GM19452 (cell line): ENCODE results near the gene GUF1.
"Not testable (repeated sequence)": the region's sequence is repeated elsewhere in the genome, so short reads cannot be mapped to it uniquely, and the experiment has no call there.

Source experiments
- ATAC-seq: cut with Tn5 transposase; IDR thresholded peaks from one replicate; pipeline ENCODE4 v1.9.1; 2021; ENCODE audit not compliant: unreplicated experiment

The GUF1 gene

DNA sequence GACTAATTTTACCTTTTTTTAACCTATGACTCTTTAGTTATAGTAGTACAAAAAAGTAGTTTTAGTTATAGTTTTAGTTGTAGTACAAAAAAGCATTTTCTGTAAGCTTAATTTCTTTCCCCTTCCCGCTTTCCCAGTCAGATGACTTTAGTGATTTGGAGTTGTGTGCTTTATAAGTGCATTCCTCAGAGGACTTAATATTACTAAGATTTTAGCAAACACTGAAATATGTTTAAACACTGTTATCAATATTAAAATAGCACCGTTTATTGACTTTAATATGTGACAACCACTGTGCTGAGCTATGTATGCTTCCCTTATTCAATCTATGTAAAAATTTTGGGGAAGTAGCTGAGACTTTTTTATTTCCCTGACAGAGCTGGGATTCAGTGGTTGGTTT lies 22.8 kb downstream of the GUF1 start:
- no peak for ATAC-seq

DNA sequence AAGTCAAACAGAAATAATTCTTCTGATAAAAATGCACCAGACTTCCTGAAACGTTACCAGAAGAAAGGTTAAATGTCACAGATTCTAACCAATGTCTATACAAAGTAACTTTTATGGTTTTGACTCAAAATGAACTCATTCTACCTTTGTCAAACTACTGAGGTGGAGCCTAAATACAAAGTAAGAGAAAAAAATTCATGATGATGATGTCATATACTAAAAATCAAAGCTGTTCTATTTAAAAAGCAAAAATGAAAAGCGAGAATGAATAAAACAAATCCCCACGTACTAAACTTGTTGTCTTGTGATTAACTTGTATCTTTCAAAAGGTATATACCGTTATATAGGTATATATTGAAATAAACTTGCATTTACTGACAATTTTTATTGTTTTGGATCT lies 26.5 kb downstream of the GUF1 start:
- no peak for ATAC-seq

DNA sequence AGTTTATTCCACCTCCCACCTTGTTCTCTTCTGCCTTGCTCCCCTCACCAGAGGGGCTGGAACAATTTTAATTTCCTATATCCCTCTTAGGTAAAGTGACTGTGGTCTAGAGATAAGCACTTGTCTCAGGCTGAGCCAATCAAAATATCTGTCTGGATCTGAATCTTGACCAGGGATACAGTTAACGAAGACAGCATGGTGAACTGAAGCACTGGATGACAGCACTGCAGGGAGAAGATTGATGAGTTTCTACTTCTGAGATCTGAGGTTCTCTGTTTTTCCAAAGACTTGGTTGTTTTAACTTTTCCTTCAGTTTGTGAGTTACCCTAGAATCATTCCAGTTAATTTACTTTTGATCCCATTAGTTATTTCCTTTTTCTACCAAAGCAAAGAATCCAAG lies 34.9 kb downstream of the GUF1 start:
- no peak for ATAC-seq

DNA sequence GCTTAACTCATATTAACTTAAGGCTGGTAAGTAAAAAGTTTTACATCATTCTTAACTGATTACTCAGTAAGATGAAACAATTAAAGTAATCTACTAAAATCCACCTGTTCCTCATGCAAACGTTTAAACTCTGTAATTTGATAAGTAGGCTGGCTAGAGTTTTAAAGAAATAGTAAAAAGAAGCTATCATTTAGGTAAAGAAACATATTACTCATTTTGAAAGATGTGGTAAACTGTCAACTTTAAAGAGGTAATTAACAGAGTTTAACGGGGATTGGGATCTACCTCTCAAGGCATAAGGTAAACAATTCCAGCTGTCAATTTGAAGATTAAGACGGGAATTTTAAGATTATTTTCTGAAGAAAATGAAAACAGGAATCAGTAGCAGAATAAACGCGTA lies 38.4 kb downstream of the GUF1 start:
- no peak for ATAC-seq

DNA sequence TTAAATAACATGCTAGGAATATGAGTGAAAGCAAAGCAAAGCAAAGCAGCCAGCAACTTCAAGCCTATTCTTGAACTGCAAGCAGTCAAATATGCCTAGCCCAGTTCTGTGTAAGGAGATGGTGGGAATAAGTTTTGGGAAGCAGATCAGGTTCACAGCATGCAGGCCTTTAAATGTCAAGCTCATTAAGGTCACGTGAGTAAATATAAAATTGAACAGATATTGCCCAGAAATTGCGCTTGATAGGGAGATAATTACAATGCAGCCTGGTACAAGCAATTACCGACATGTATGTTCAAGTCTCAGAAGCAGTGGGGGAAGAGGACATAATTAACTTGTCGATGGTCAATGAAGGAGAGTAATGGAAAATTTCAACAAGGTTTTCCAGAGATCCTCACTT lies 42.2 kb downstream of the GUF1 start:
- ATAC-seq: no peak

DNA sequence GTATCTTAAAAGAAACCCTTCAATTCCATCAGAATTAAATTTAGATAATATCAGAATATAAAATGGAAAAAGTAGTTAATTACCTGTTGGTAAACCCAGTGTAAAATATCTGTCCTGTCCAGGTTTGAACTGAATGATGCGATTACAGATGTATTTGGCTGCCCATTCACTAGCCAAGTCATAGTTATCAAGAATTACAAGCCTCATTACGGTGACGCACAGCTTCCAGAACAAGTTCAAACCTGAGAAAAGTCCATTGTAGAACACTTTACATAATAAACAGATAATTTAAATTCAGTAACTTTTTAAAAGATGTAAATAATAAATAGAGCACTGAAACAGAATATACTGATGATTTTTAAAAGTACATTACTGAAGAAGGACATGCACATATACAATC lies 43.8 kb downstream of the GUF1 start:
- no peak for ATAC-seq

DNA sequence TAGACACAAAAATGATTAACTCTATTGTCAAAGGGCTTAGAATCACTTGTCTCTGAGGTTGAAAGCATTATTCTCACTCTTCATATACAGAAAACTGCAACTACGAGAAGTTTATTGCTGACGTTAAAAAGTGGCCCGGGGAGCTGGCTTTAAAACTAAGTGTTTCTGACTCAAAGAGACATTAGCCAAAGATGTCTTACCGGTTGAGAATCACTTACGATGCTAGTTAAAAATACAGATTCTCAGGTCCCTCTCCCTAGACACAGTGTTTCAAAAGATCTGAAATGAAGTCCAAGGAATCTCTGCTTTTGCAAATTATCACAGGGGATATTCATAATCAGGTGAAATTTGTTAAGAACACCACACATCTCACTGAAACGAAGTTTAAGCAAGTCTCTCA lies 46.9 kb downstream of the GUF1 start:
- ATAC-seq: no peak

DNA sequence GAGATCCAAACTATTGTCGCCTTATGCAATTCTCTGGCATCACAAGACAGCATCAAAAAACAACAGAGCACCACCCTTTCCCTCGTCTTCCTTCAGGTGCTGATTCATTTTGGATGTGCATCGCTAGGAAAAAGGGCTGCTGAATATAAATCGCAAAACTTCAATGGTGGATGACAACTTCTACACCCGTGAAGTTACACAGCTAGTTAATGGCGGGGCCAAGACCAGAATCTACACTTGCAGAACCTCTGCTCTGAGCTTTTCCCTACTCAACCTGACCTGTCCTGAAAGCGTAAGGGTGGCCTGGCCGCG lies 47.5 kb downstream of the GUF1 start:
- ATAC-seq: peak; percentile 3

DNA sequence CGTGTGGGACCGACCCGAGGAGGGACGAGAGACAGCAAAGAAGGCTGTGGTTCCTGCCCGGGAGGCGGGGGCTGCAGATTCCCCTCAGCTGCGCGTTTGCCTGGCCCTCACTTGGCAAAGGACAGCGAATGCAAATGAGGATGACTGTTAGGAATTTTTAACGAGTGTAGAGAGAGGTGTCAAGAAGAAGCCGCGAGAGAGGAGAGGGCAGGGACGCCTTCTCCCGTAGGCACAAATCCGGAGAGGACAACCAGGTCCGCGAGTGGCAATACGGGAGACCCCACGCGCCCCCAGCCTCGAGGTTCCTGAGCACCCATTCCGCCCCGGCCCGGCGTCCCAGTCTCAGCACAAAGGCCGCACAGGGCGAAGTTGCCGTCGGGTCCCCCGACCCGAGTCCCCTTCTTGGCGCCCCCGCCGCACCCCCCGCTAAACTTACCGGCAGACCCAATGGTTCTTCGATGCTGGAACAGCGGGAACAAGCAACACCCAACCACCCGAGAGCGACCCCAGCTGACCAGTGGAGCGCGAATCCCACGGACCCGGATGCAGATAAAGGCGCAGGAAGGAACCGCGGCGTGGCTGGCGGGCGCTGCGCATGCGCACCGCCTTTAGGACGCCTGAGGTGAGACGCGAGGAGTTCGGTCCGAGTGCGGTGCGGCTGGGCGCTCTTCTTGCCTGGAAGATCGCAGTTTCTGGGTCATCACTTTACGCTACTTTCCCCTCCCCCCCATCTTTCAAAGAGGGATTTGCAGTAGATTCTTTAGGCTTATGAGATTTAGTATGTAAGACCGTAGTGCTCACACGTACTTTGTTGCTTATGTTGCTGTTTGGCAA lies 48.0 kb downstream of the GUF1 start, which contains the start of gene GNPDA2:
Gene GNPDA2, minus strand, starts transcription at position 519 of the 834 bp plus-strand sequence. CDS start 4,349 bp downstream, outside the sequence.
- peak; percentile 93 for ATAC-seq

DNA sequence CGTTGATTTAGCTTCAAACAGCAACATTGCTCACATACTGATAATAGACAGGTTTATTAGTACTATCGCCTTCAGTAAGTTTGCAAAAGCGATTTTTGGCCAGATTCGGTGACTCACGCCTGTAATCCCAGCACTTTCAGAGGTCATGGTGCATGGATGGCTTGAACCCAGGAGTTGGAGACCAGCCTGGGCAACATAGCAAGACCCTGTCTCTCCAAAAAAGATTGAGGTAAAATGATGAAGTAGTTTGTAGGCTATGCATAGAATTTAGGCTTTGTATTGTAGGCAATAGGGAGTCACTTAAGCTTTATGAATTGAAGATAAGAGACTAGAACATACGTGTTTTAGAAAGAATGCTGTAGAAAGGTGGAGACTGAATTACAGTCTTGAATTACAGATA lies 49.3 kb downstream of the GUF1 start:
- no peak for ATAC-seq

DNA sequence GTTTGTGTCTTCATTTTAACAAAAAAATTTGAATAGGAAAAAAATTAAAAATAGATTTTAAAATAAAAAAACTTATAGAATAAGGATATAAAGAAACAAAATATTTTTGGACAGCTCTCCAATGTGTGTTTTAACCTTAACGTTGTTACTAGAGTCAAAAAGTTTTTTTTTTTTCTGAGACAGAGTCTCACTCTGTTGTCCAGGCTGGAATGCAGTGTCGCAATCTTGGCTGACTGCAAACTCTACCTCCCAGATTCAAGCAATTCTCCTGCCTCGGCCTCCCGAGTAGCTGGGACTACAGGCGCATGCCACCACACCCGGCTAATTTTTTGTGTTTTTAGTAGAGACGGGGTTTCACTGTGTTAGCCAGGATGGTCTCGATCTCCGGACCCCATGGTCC lies 50.5 kb downstream of the GUF1 start:
- ATAC-seq: not testable (repeated sequence)

DNA sequence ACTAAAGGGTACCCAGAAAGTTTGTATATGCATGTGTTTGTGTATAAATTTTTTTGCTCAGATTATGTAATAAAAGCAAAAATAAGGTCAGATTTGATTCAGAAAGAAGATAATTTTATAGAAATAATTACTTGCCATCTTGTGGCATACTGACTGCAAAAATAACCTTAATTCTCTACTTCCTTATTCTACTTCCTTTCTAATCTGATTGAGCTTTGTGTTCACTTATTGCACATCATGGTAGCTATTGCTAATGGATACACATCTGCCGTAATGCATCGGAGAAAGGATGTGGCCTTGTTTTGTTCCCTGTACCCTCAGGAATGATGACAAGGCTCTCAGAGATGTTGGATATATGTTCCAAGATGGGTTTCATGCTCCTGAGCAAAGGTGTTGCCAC lies 58.7 kb downstream of the GUF1 start:
- no peak for ATAC-seq

DNA sequence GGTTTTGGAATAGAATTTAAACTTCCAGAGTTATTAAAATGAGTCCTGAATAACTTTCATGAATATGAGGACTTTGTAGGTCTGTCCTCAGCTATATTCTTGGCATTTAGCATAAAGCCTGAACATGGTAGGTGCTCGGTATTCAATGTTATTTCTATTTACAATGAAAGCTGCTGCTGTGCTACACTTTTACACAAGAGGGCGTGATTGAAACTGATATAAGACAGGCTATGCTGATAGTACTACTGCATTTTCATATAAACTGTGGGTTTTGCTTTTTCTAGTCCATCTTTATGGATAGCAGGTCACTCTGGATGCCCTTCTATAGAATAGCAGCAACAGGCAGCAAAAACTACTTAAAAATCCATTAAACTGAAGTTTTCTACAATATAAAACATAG lies 60.4 kb downstream of the GUF1 start:
- ATAC-seq: no peak

DNA sequence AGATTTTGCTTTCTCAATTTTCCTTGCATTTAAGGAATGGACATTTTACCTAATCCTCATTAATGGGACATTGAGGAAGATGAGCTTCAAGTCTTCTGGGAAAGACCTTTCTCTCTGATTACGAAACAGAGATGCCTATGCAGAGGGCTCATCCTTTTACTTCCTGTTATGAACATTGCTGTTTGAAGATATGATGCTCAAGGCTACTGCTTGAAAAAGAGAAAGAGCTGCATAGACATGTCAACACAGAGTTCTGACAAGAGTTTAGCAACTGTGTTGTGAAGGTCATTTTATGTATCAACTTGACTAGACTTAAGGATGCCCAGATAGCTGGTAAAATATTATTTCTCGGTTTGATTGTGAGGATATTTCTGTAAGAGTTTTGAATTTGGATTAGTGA lies 62.0 kb downstream of the GUF1 start:
- no peak for ATAC-seq
